Measurements from ENCODE around the gene SLC46A1. TPM values are rescaled to one million over a fixed set of nuclear protein-coding genes. Genes with fewer than 3 reads are reported as not detected.

Gene SLC46A1
- polyA plus RNA-seq, 1 donor (not counting 4 experiments of a cell fraction or from before 2014, with no cell fraction given) = 1.9 TPM

DNA sequence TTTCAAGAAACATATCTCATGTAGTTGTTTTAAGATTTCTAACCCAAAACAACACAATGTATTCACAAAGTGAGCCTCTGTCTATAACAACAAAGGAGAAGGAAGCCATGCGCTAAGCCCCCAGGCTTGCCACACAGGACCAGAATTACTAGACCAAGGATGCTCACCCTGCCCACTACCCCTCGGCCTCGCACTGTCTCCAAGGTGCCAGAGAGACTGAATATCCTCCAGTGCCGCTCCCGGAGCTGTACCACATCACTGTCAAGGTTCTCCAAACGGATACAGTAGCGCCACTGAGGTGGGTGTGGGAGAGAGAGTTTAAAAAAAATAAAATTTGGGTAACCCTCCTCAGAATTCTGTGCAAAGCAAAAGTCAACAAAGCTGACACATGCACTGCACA lies 55.7 kb downstream of the SLC46A1 start:
- Histone ChIP-seq H3K27ac (ENCODE audit: control insufficient read depth, insufficient read depth, low read length) (no peak overlapping the region), H3K9me3 (ENCODE audit: control insufficient read depth, low read depth, low read length) (no peaks in the 10 kb centered on the region), H3K4me1 (ENCODE audit: control insufficient read depth, extremely low read depth, insufficient read depth, low read length) (peaks cover 29% of the 10 kb centered on the region), H3K9me1 (ENCODE audit: control insufficient read depth, extremely low read depth, insufficient read depth, low read length) (no peaks in the 10 kb centered on the region), H3K4me2 (ENCODE audit: control insufficient read depth, extremely low read depth, insufficient read depth, low read depth, low read length) (no peak overlapping the region), H4K20me1 (ENCODE audit: control insufficient read depth, extremely low read depth, insufficient read depth, low read length) (no peaks in the 10 kb centered on the region), H3K79me2 (ENCODE audit: control insufficient read depth, insufficient read depth, low read length) (peaks cover 6% of the 10 kb centered on the region), H3K27me3 (ENCODE audit: control insufficient read depth, extremely low read depth, insufficient read depth, low read length) (no peaks in the 10 kb centered on the region), H2AFZ (ENCODE audit: control insufficient read depth, low read length) (no peak overlapping the region), H3K4me3 (ENCODE audit: control insufficient read depth in 2 of 3, extremely low read depth in 1 of 3, insufficient read depth in 2 of 3, low read depth in 1 of 3, low read length in 3 of 3) (no peak overlapping the region), H3K9ac (ENCODE audit: control insufficient read depth, extremely low read depth, insufficient read depth, low read length) (no peak overlapping the region), H3K36me3 (ENCODE audit: control insufficient read depth in 2 of 2, extremely low read depth in 1 of 2, insufficient read depth in 2 of 2, low read length in 2 of 2) (peaks cover 53 to 56% of the 10 kb centered on the region in 2 experiments)
- TF ChIP-seq, protein P1, sequence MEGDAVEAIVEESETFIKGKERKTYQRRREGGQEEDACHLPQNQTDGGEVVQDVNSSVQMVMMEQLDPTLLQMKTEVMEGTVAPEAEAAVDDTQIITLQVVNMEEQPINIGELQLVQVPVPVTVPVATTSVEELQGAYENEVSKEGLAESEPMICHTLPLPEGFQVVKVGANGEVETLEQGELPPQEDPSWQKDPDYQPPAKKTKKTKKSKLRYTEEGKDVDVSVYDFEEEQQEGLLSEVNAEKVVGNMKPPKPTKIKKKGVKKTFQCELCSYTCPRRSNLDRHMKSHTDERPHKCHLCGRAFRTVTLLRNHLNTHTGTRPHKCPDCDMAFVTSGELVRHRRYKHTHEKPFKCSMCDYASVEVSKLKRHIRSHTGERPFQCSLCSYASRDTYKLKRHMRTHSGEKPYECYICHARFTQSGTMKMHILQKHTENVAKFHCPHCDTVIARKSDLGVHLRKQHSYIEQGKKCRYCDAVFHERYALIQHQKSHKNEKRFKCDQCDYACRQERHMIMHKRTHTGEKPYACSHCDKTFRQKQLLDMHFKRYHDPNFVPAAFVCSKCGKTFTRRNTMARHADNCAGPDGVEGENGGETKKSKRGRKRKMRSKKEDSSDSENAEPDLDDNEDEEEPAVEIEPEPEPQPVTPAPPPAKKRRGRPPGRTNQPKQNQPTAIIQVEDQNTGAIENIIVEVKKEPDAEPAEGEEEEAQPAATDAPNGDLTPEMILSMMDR (optimal IDR thresholded peaks at IDR 0.05 in 1 of 3, IDR thresholded peaks at IDR 0.05 in 1 of 3, conservative IDR thresholded peaks at IDR 0.05 in 1 of 3; ENCODE audit: extremely low read depth in 1 of 3, insufficient read depth in 2 of 3, low read length in 3 of 3) = no peak
- no peak for TF ChIP-seq EZH2 (IDR thresholded peaks at IDR 0.05; ENCODE audit: low read length)
- dilution Hi-C loops (cut with MboI; ENCODE audit: extremely low pct_ligation_motif_present, low sequenced_read_pairs) = no loop called here
- DNase-seq (ENCODE audit: low read depth, low spot score) (no peak), FAIRE-seq (no peak)

GRCh38 chr17:28348979-28349378 lies 57.0 kb downstream of the SLC46A1 start:
- Histone ChIP-seq H3K4me3 (ENCODE audit: control insufficient read depth in 2 of 3, extremely low read depth in 1 of 3, insufficient read depth in 2 of 3, low read depth in 1 of 3, low read length in 3 of 3) (no peak overlapping the region), H2AFZ (ENCODE audit: control insufficient read depth, low read length) (no peak overlapping the region), H3K36me3 (ENCODE audit: control insufficient read depth in 2 of 2, extremely low read depth in 1 of 2, insufficient read depth in 2 of 2, low read length in 2 of 2) (peaks cover 48 to 57% of the 10 kb centered on the region in 2 experiments), H4K20me1 (ENCODE audit: control insufficient read depth, extremely low read depth, insufficient read depth, low read length) (no peaks in the 10 kb centered on the region), H3K9ac (ENCODE audit: control insufficient read depth, extremely low read depth, insufficient read depth, low read length) (no peak overlapping the region), H3K9me1 (ENCODE audit: control insufficient read depth, extremely low read depth, insufficient read depth, low read length) (no peaks in the 10 kb centered on the region), H3K27me3 (ENCODE audit: control insufficient read depth, extremely low read depth, insufficient read depth, low read length) (no peaks in the 10 kb centered on the region), H3K4me1 (ENCODE audit: control insufficient read depth, extremely low read depth, insufficient read depth, low read length) (peaks cover 29% of the 10 kb centered on the region), H3K79me2 (ENCODE audit: control insufficient read depth, insufficient read depth, low read length) (peaks cover 5% of the 10 kb centered on the region), H3K4me2 (ENCODE audit: control insufficient read depth, extremely low read depth, insufficient read depth, low read depth, low read length) (no peak overlapping the region), H3K9me3 (ENCODE audit: control insufficient read depth, low read depth, low read length) (no peaks in the 10 kb centered on the region), H3K27ac (ENCODE audit: control insufficient read depth, insufficient read depth, low read length) (no peak overlapping the region)
- dilution Hi-C loops (cut with MboI; ENCODE audit: extremely low pct_ligation_motif_present, low sequenced_read_pairs) = no loop called here
- TF ChIP-seq, protein P1 (optimal IDR thresholded peaks at IDR 0.05 in 1 of 3, IDR thresholded peaks at IDR 0.05 in 1 of 3, conservative IDR thresholded peaks at IDR 0.05 in 1 of 3; ENCODE audit: extremely low read depth in 1 of 3, insufficient read depth in 2 of 3, low read length in 3 of 3) = no peak
- no peak for TF ChIP-seq EZH2 (IDR thresholded peaks at IDR 0.05; ENCODE audit: low read length)
- DNase-seq (ENCODE audit: low read depth, low spot score) (no peak), FAIRE-seq (no peak)
